Epithelial cell of umbilical artery (primary cell): Measurements from ENCODE around the gene DKKL1. TPM values are rescaled to one million over a fixed set of nuclear protein-coding genes. Genes with fewer than 3 reads are reported as not detected.

Experiments used
- total RNA-seq: library from RNA; depleted of rRNA; stranded (reverse); fragments of >200 nt; gene quantifications from 2 replicates; pipeline ENCODE4 v1.2.3, GENCODE V29; 2014

DKKL1 gene
- total RNA-seq = not detected in 2 replicates

DNA sequence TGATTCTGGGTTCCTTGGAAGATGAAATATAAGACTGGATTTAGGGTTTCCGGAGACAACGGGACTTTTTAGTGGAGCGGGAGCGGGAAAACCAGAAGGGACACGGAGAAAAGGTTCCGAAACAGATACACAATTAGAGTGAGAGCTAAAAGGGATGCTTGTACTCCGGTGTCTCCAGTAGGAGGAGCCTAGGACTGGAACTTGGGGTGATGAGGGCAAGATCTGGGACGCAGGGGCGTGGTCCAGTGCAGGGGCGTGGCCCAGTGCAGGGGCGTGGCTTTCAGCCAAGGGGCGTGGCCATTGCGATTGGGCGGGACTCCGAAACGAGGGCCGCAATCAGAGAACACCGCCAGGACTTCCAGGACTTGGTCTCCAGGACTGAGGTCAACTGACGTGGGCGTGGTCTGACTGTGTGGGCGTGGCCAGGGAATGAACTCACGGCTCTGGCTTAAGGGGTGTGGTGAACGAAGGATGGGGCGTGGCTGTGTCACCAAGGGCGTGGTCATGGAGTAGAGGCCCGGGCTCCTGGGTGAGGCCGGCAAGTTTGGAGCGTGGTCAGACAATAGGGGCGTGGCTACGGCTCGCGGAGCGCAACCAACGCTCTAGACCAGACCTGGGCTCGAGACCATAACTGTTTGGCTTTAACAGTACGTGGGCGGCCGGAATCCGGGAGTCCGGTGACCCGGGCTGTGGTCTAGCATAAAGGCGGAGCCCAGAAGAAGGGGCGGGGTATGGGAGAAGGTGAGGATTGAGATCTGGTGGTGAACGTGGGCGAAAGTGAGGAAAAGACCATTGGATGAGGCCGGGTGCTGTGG lies at the start of gene DKKL1:
TSS of gene DKKL1 (plus strand) at position 610 of the 815 bp plus-strand sequence. CDS start at position 732, 122 bp downstream.

GRCh38 chr19:49324801-49325576 lies 38.7 kb upstream of the DKKL1 start, which contains the start of gene SLC6A16:
TSS of gene SLC6A16 (minus strand) at chr19:49325191. CDS start at chr19:49311347, 13,844 bp downstream.

DNA sequence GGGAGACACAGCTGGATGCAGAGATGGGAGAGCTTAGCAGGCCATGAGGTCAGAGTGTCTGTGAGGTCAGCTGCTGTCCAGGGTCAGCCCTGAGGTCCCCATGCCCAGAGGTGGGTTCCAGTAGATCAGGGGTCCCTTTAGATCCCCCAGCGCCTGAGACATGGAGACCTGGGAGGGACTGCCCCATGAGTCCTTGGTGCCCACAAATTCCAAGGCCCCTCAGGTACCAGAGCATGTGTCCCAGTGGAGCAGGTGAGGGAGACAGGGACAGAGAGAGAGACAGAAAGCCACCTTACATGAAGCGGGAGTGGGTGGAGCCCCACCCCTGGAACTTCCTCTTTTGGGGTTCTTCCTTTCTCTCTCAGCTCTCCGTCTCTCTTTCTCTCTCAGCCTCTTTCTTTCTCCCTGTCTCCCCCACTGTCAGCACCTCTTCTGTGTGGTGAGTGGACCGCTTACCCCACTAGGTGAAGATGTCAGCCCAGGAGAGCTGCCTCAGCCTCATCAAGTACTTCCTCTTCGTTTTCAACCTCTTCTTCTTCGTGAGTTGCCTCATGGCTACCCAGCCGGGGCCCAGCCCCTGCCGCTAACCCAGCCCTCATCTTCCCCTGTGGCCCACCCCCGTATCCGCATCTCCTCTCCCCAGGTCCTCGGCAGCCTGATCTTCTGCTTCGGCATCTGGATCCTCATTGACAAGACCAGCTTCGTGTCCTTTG lies 28.4 kb upstream of the DKKL1 start, which contains the start of gene CD37:
TSS of gene CD37 (plus strand) at position 336 of the 713 bp plus-strand sequence. CDS start at position 471, 135 bp downstream.

DNA sequence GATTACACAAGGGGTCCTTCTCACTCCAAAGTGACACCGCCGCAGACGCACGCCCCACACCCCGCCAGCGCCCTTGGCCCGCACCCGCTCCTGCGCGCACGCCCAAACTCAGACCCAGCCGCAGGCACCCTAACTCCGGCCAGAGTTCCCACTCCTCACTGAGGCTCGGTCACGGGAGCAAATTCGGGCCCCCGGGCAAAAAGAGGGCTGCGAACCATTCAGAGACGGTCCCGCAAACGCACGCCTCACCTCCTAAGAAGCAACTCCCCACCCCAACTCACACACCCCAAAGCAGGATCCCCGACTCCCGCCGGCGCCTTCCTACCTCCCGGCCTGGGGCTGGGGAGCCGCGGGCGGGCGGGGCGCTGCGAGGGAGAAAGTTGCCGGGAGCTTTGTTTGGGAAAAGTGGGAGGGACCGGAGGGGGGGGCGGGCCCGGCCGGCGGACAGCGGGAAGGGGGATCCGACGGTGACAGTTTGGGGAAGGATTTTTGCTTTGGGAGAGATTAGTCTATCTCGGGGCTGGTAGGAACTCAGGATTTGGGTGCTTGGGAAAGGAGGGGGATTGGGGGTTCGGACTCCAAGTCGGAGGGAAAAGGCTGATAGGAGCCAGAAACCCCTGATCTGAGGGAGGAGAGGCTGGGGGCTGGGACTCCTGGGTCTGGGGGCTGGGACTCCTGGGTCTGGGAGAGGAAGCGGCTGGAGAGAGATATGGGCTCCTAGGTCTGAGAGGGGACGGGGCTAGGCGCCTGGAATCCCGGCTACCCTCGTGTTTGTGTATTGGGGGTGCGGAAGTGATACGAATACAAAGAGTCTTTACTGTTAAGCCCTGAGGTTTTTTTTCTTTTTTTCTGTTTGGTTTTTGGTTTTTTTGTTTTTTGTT lies 1.4 kb upstream of the DKKL1 start, which contains the start of gene TEAD2:
TSS of gene TEAD2 (minus strand) at position 369 of the 881 bp plus-strand sequence. CDS start 2,341 bp downstream, outside the sequence.

DNA sequence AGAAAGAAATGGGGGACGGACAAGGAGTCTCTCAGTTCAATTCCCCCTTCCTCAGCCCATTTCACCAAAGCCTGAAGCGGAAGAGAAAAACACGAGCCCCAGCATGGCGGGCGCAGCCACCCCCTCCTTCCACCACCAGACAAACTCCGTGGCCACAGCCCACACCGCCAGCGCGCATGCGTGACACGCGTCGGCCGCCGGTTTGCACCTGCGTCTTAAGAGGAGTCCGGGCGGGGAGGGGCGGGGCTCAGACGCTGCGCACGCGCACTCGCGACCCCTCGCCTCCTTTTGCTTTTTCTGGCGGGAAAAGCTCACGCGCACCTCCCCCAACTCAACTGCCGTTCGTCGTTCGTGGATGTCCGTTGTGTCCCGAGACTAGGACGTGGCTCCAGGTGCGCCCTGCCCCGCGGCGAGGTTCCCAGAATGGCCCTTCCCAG lies 24.3 kb downstream of the DKKL1 start, which contains the start of gene KASH5:
TSS of gene KASH5 (plus strand) at position 314 of the 437 bp plus-strand sequence. CDS start 2,635 bp downstream, outside the sequence.

DNA sequence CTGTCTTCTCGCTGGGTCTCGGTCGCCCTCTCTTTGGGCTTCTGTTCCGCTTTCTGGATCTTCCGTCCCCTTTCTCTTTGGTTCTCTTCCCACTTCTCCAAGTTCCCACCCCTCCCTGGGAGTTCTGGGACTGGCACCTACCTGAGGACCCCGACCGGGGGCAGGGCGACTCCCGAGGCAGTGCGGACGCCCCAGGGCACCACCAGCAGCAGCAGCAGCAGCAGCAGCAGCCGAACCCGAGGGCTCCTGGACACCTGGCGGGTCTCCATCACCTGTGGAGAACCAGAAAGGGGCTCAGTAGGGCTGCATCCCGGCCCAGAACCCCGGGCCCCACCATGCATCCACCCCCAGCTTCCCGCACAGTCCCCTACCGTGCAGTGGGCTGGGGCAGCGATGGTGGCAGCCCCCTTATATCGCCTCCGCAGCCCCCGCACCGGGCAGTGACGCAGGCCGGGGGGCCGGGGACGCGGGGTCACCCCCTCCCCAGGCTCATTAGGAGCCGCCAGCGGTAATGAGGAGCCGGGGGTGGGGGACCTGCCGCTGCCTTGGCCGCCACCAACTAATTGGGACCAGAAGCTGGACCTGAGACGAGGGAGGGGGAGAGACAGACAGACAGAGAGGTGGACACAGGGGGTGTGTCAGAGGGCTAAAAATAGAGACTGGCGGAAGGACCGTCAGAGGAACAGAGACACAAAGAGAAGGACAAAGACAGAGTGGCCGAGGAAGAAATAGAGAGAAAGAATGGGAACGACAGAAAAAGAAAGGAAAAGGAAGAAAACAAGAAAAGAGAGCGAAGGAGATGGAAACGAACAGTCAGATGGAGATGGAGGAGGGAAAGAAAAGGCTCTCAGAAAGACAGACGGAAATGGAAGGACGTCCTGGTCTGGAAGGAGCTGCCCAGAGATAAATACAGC lies 59.7 kb downstream of the DKKL1 start, which contains the start of gene PTH2:
TSS of gene PTH2 (minus strand) at position 371 of the 914 bp plus-strand sequence. CDS start at position 269, 102 bp downstream.

Other genes starting within 250 kb of the DKKL1 start
- gene LIN7B, start 249.5 kb upstream of the DKKL1 start, total RNA-seq = 1.5 and 3.9 TPM in 2 replicates
- 0.32 and 0.76 TPM in 2 replicates for gene C19orf73, start 244.7 kb upstream of the DKKL1 start, total RNA-seq
- gene PPFIA3, start 244.3 kb upstream of the DKKL1 start, total RNA-seq = 4.9 and 5.3 TPM in 2 replicates
- not detected in 2 replicates for gene HRC, start 208.5 kb upstream of the DKKL1 start, total RNA-seq
- 11.2 and 12.3 TPM in 2 replicates for gene TRPM4, start 206.1 kb upstream of the DKKL1 start, total RNA-seq
- under 0.01 and 0.15 TPM in 2 replicates for gene SLC6A16, start 38.7 kb upstream of the DKKL1 start, total RNA-seq
- gene CD37, start 28.5 kb upstream of the DKKL1 start, total RNA-seq = not detected in 2 replicates
- 43.8 and 64.3 TPM in 2 replicates for gene TEAD2, start 1.5 kb upstream of the DKKL1 start, total RNA-seq
- not detected in 2 replicates for gene KASH5, start 24.4 kb downstream of the DKKL1 start, total RNA-seq
- not detected in 2 replicates for gene PTH2, start 59.6 kb downstream of the DKKL1 start, total RNA-seq
- not detected in 2 replicates for gene GFY, start 61.5 kb downstream of the DKKL1 start, total RNA-seq
- gene SLC17A7, start 77.7 kb downstream of the DKKL1 start, total RNA-seq = 0.15 TPM in 1 of 2 replicates, not detected in the other
- 162 and 176 TPM in 2 replicates for gene PIH1D1, start 87.9 kb downstream of the DKKL1 start, total RNA-seq
- 40.3 and 62.9 TPM in 2 replicates for gene ALDH16A1, start 89.3 kb downstream of the DKKL1 start, total RNA-seq
- gene FLT3LG, start 110.3 kb downstream of the DKKL1 start, total RNA-seq = 0.32 and 1.8 TPM in 2 replicates
- 1,312 and 3,748 TPM in 2 replicates for gene RPL13A, start 123.7 kb downstream of the DKKL1 start, total RNA-seq
- 1,938 and 5,232 TPM in 2 replicates for gene RPS11, start 132.6 kb downstream of the DKKL1 start, total RNA-seq
- gene FCGRT, start 148.8 kb downstream of the DKKL1 start, total RNA-seq = 48.1 and 62.3 TPM in 2 replicates
- 76.3 and 146 TPM in 2 replicates for gene RCN3, start 164.1 kb downstream of the DKKL1 start, total RNA-seq
- gene NOSIP, start 216.7 kb downstream of the DKKL1 start, total RNA-seq = 103 and 121 TPM in 2 replicates
- gene PRRG2, start 217.4 kb downstream of the DKKL1 start, total RNA-seq = 1.3 and 1.4 TPM in 2 replicates
- 1.4 and 1.6 TPM in 2 replicates for gene PRR12, start 227.3 kb downstream of the DKKL1 start, total RNA-seq